ENCODE data around the gene ACOXL. TPM values are rescaled to one million over a fixed set of nuclear protein-coding genes. Genes with fewer than 3 reads are reported as not detected.

ACOXL gene
- total RNA-seq, 2 experiments from 2014 or later: not detected

- no peak overlapping the region for H3K4me3 ChIP-seq (ENCODE audit: low read length)
- POLR2A ChIA-PET: interaction anchor here (0.8 to 1.7 kb wide), 2 partner anchors 13 to 15 kb away, joined by 3 to 5 read pairs; partner anchors contain the start of gene BCL2L11
- no peak for DNase-seq
- H3K27me3 ChIP-seq (ENCODE audit: control insufficient read depth in 1 of 2, insufficient read depth in 2 of 2, low read length in 2 of 2): no peaks in the 10 kb centered on the region
- peaks cover 7% of the 10 kb centered on the region for H3K4me1 ChIP-seq (ENCODE audit: insufficient read depth, low read length)
- Mint-ChIP-seq H3K4me3 (no peak overlapping the region), H3K4me1 (ENCODE audit: low read depth) (peaks cover 36% of the 10 kb centered on the region), H3K27me3 (no peaks in the 10 kb centered on the region), H3K9me3 (no peaks in the 10 kb centered on the region), H3K36me3 (ENCODE audit: low read depth) (peaks cover 51% of the 10 kb centered on the region), H3K27ac (no peak overlapping the region)
- intact Hi-C loops (cut with DNase I, micrococcal nuclease): no loop called here
- no peaks in the 10 kb centered on the region for H3K9me3 ChIP-seq (ENCODE audit: control insufficient read depth in 1 of 2, insufficient read depth in 1 of 2, low read length in 2 of 2)
- TF ChIP-seq CTCF (IDR thresholded peaks at IDR 0.05): no peak
- H3K27ac ChIP-seq (ENCODE audit: low read depth in 1 of 2, low read length in 2 of 2): no peak overlapping the region
- peaks cover 15% of the 10 kb centered on the region for H3K36me3 ChIP-seq (ENCODE audit: insufficient read depth, low read length)
- CTCF ChIA-PET: interaction anchor here (1.3 to 2.2 kb wide), 2 partner anchors 9 to 13 kb away, joined by 6 read pairs; partner anchors contain the start of gene BCL2L11
- no peak for ATAC-seq (ENCODE audit: poor library complexity)
These were observed 401.2 kb downstream of the ACOXL start for GRCh38 chr2:111133603-111134002.

DNA sequence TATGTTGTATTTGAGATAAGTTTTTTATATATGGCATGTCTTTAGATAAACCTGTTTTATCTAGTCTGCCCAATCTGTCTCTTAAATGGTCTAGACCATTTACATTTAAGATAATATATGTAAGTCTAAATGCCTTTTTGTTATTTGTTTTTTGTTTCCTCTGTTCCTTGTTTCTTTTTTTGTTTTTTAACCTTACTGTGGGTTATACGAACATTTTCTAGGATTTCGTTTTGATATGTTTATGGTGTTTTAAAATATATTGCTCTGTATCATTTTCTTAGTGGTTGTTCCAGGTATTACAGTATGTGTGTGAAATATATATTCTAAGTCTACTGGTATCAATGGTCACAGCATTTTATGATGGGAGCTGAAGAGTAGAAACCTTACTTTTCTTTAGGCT is 401.7 kb downstream of the ACOXL start:
- no peaks in the 10 kb centered on the region for H3K27me3 Mint-ChIP-seq

GRCh38 chr2:111135237-111135909 is 403.0 kb downstream of the ACOXL start:
- ChIA-PET CTCF (no interaction called here), POLR2A (no interaction called here)
- no peak overlapping the region for H3K27ac ChIP-seq (ENCODE audit: low read depth in 1 of 2, low read length in 2 of 2)
- Mint-ChIP-seq H3K9me3 (no peaks in the 10 kb centered on the region), H3K27ac (no peak overlapping the region), H3K4me1 (ENCODE audit: low read depth) (peaks cover 32% of the 10 kb centered on the region), H3K4me3 (no peak overlapping the region), H3K36me3 (ENCODE audit: low read depth) (peaks cover 44% of the 10 kb centered on the region), H3K27me3 (no peaks in the 10 kb centered on the region)
- H3K4me1 ChIP-seq (ENCODE audit: insufficient read depth, low read length): peaks cover 7% of the 10 kb centered on the region
- intact Hi-C loops (cut with DNase I, micrococcal nuclease): no loop called here
- ATAC-seq (ENCODE audit: poor library complexity): no peak
- no peaks in the 10 kb centered on the region for H3K9me3 ChIP-seq (ENCODE audit: control insufficient read depth in 1 of 2, insufficient read depth in 1 of 2, low read length in 2 of 2)
- no peaks in the 10 kb centered on the region for H3K27me3 ChIP-seq (ENCODE audit: control insufficient read depth in 1 of 2, insufficient read depth in 2 of 2, low read length in 2 of 2)
- no peak for DNase-seq
- H3K36me3 ChIP-seq (ENCODE audit: insufficient read depth, low read length): peaks cover 9% of the 10 kb centered on the region
- no peak overlapping the region for H3K4me3 ChIP-seq (ENCODE audit: low read length)
- no peak for TF ChIP-seq CTCF (IDR thresholded peaks at IDR 0.05)

More for the DNA sequence above, 401.7 kb downstream of the ACOXL start:
- Mint-ChIP-seq H3K4me1 (ENCODE audit: low read depth) (peaks cover 32% of the 10 kb centered on the region), H3K36me3 (ENCODE audit: low read depth) (peaks cover 48% of the 10 kb centered on the region), H3K4me3 (no peak overlapping the region), H3K27ac (no peak overlapping the region), H3K9me3 (no peaks in the 10 kb centered on the region)
- ATAC-seq (ENCODE audit: poor library complexity) (no peak), DNase-seq (no peak)
- Histone ChIP-seq H3K36me3 (ENCODE audit: insufficient read depth, low read length) (peaks cover 10% of the 10 kb centered on the region), H3K4me1 (ENCODE audit: insufficient read depth, low read length) (peaks cover 7% of the 10 kb centered on the region), H3K27me3 (ENCODE audit: control insufficient read depth in 1 of 2, insufficient read depth in 2 of 2, low read length in 2 of 2) (no peaks in the 10 kb centered on the region), H3K9me3 (ENCODE audit: control insufficient read depth in 1 of 2, insufficient read depth in 1 of 2, low read length in 2 of 2) (no peaks in the 10 kb centered on the region), H3K27ac (ENCODE audit: low read depth in 1 of 2, low read length in 2 of 2) (no peak overlapping the region), H3K4me3 (ENCODE audit: low read length) (no peak overlapping the region)
- POLR2A ChIA-PET: no interaction called here
- TF ChIP-seq CTCF (IDR thresholded peaks at IDR 0.05): no peak
- intact Hi-C loops (cut with DNase I, micrococcal nuclease): no loop called here
- CTCF ChIA-PET: interaction anchor here (2.2 kb wide), 1 partner anchor 14 kb away, joined by 6 read pairs; the partner anchor contains the start of gene BCL2L11

Measured in CD4-positive, alpha-beta T cell (primary cell).